Fibroblast of lung (primary cell): ENCODE results near the gene CCHCR1.
"Not testable (repeated sequence)": the region's sequence is repeated elsewhere in the genome, so short reads cannot be mapped to it uniquely, and the experiment has no call there.

Experiments
- CTCF ChIP-seq, 2 donors: IDR thresholded peaks in 1 of 2; conservative IDR thresholded peaks in 1 of 2; 1 replicate in 1 of 2; 2 replicates in 1 of 2; pipeline ENCODE4 v1.5.1; 2011 to 2012; ENCODE audit warnings: low read length in 2 of 2, control low read depth in 1 of 2, inconsistent platforms in 1 of 2, low read depth in 1 of 2, mild to moderate bottlenecking in 1 of 2
- EZH2 ChIP-seq: IDR thresholded peaks from 2 replicates; pipeline ENCODE4 v1.5.1; 2012; ENCODE audit warnings: low read length, control low read depth, mild to moderate bottlenecking; ENCODE audit errors: missing control alignments

DNA sequence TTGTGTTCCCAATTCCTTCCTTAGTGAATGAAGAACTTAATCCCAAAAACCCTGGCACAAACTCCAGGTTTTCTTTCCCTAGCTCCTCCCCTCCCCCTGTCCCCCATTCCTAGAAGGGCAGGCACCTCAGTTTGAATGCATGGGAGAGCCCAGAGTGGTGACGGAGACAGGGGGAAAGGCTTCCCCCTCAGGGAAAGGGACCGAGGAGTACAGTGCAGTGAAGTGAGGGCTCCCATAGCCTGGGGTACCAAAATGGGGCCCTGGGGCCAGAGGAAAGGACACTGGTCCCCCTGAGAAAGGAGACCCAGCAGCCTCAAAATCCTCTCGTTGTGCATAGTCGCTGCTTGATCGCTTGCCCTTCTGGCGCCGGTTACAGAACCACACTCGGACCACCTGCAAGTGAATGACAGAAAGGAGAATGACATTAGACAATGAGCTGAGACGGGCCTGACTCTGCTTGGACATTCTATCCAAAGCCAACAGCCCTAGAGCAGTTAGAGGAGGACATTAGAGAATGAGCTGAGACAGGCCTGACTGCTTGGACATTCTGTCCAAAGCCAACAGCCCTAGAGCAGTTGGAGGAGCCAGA, 7.0 kb upstream of the CCHCR1 start:
- not testable (repeated sequence) for TF ChIP-seq CTCF (conservative IDR thresholded peaks at IDR 0.05 in 1 of 2, IDR thresholded peaks at IDR 0.05 in 1 of 2; ENCODE audit: low read depth in 1 of 2, low read length in 2 of 2); EZH2
